ENCODE measurements around the gene PATE4. TPM values are rescaled to one million over a fixed set of nuclear protein-coding genes. Genes with fewer than 3 reads are reported as not detected.

PATE4 gene
- total RNA-seq, 3 donors from 2014 or later = not detected

DNA sequence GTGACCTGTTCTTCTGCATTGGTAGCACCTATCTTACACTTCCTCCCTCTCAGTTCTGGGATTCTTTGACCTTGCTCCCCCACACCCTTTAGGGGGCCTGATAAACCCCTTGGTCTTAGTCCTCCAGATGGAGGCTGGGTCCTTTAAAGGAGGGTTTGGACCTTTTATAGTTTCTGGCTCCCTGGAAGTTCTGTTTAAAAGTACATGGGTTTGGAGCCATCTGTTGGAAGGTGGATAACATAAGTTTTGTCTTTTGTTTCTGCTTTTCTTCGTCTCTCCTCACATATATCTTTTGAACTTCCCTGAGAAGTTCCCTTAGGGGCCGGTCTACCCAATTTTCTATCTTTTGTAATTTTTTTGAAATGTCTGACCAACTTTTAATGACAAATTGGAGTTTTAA, 36.4 kb downstream of the PATE4 start:
- ATAC-seq = no peak
- no peak for DNase-seq
- TF ChIP-seq, protein P1, sequence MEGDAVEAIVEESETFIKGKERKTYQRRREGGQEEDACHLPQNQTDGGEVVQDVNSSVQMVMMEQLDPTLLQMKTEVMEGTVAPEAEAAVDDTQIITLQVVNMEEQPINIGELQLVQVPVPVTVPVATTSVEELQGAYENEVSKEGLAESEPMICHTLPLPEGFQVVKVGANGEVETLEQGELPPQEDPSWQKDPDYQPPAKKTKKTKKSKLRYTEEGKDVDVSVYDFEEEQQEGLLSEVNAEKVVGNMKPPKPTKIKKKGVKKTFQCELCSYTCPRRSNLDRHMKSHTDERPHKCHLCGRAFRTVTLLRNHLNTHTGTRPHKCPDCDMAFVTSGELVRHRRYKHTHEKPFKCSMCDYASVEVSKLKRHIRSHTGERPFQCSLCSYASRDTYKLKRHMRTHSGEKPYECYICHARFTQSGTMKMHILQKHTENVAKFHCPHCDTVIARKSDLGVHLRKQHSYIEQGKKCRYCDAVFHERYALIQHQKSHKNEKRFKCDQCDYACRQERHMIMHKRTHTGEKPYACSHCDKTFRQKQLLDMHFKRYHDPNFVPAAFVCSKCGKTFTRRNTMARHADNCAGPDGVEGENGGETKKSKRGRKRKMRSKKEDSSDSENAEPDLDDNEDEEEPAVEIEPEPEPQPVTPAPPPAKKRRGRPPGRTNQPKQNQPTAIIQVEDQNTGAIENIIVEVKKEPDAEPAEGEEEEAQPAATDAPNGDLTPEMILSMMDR (IDR thresholded peaks at IDR 0.05) = no peak
- no peaks in the 10 kb centered on the region for H3K36me3 ChIP-seq (ENCODE audit: low read depth)
- H3K9me3 ChIP-seq = no peaks in the 10 kb centered on the region
- H3K4me1 ChIP-seq (ENCODE audit: low read depth) = no peaks in the 10 kb centered on the region
- no peak overlapping the region for H3K4me3 ChIP-seq
- intact Hi-C loops (cut with DNase I, micrococcal nuclease) = no loop called here

DNA sequence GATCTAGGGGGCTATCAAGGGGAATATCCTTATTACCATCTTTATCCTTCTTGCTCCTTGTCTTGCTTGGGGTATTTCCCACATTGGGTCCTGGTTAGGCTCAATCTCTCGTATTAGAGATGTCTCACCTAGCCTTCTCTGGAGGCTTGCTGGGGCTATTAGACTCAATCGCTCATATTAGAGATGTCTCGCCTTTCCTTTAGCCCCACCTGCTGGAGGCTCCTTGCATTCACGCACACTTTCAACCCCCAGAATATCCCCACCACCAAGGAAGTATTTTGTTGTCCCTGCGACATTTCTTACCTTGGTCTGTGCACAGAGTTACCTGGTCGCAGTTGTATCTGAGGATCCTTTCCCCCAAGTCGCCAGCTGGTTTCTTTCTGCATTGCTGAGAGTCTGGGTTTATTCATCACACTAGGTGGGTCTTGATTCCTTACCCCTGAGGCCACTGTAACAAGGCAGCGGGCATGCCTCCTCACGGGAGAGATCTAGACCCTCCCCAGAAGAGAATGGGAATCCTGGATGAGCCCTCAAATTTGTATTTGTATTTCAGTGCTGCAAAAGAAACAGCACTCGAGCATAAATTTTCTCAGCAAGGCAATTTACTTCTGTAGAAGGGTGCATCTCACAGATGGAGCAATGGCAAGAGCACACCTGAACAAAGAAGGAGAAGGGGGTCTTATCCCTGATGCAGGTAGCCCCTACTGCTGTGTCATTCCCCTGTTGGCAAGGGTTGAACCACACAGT, 38.4 kb downstream of the PATE4 start:
- no peaks in the 10 kb centered on the region for H3K36me3 ChIP-seq (ENCODE audit: low read depth)
- TF ChIP-seq, protein P1 (IDR thresholded peaks at IDR 0.05) = no peak
- no peaks in the 10 kb centered on the region for H3K9me3 ChIP-seq
- H3K4me1 ChIP-seq (ENCODE audit: low read depth) = no peaks in the 10 kb centered on the region
- DNase-seq = no peak
- intact Hi-C loops (cut with DNase I, micrococcal nuclease) = loop anchor here in 1 of 2 donors (5.0 kb wide), 1 partner anchor 349 kb away; no protein-coding TSS in a partner anchor
- no peak for ATAC-seq
- H3K4me3 ChIP-seq = no peak overlapping the region

DNA sequence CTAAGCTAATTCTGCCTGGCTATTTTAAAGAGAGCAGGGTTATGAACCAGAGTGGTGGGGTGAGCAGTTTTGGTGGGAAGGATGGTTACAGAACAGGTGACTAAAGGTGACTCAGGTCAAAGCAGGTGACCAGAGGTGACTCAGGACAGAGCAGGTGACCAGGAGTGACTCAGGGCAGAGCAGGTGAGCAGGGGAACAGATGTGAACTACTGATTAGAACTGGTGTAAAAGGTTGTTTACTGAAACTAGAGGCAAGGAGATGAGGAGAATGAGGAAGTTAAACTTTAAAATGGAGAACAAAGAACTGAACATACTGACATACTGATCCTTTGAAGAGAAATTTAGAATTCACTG, 39.0 kb downstream of the PATE4 start:
- Histone ChIP-seq H3K9me3 (no peaks in the 10 kb centered on the region), H3K36me3 (ENCODE audit: low read depth) (no peaks in the 10 kb centered on the region), H3K4me3 (no peak overlapping the region), H3K4me1 (ENCODE audit: low read depth) (no peaks in the 10 kb centered on the region)
- no peak for DNase-seq
- intact Hi-C loops (cut with DNase I, micrococcal nuclease) = loop anchor here in 1 of 2 donors (5.0 kb wide), 1 partner anchor 350 kb away; no protein-coding TSS in a partner anchor
- TF ChIP-seq, protein P1 (IDR thresholded peaks at IDR 0.05) = no peak
- no peak for ATAC-seq

DNA sequence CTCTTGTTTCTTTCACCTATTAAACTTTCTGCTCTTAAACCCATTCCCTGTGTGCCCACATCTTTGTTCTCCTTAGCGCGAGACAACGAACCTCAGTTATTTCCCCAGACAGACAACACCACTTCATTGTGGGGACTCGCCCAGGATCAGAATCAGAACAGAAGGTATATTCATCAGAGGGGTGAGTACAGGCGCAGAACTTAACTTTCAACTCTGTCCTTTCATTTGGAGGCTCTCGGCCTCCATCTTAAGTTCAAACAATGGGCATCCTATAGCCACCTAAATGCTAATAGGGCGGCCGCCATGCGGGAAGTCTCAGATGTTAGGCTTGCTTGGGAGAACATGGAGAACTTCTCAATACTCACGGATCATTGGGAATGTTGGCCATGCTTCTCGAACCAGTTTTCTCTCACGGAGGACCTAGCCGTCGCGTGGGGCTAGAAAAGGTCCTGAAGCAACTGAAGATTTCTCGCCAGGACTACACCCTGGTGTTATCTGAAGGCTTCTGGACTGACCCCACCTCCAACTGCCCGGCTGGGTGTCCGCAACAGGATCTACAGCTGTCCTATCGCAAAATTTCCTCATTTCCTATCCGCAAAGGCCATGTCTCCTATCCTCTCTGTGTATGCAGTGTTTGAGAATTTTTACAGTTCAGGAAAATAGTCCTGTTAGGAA, 40.9 kb downstream of the PATE4 start:
- TF ChIP-seq, protein P1 (IDR thresholded peaks at IDR 0.05) = no peak
- intact Hi-C loops (cut with DNase I, micrococcal nuclease) = loop anchor here in 1 of 2 donors (5.0 kb wide), 1 partner anchor 352 kb away; no protein-coding TSS in a partner anchor
- H3K9me3 ChIP-seq = no peaks in the 10 kb centered on the region
- ATAC-seq (no peak), DNase-seq (no peak)
- no peaks in the 10 kb centered on the region for H3K36me3 ChIP-seq (ENCODE audit: low read depth)
- H3K4me3 ChIP-seq = no peak overlapping the region
- H3K4me1 ChIP-seq (ENCODE audit: low read depth) = no peaks in the 10 kb centered on the region

DNA sequence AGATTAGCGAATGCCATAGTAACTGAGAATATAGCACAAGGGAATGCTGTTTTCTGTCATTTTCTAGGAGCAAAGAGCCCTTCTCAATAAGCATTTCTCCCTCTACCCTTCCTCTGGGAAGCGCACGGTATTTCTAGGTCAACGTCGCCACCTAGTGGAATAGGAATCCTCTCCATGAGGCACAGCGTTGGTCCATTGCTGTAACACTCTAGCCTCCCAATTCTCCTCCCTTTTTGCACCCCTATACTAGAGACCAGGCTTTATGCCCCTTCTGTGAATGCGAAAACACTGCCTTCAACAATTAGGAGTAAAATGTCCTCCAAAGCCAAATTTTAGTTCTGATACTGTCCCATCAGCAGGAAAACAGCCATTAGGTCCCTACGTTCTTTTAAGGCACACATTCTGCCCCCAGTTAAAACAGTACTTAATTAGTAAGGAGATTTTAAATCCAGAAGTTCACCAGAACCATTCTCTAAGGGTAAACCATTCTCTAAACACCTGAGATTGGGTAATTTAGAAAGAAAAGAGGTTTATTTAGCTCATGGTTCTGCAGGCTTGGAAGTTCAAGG, 41.5 kb downstream of the PATE4 start:
- peak; percentile 78 for ATAC-seq
- no peak overlapping the region for H3K4me3 ChIP-seq
- intact Hi-C loops (cut with DNase I, micrococcal nuclease) = loop anchor here in 1 of 2 donors (5.0 kb wide), 1 partner anchor 352 kb away; no protein-coding TSS in a partner anchor
- TF ChIP-seq, protein P1 (IDR thresholded peaks at IDR 0.05) = peak; percentile 42
- peak in 1 of 3 donors; percentile 83 for DNase-seq
- H3K9me3 ChIP-seq = no peaks in the 10 kb centered on the region
- H3K4me1 ChIP-seq (ENCODE audit: low read depth) = no peaks in the 10 kb centered on the region
- no peaks in the 10 kb centered on the region for H3K36me3 ChIP-seq (ENCODE audit: low read depth)

Data from mucosa of descending colon (tissue), 3 donors.